Loucy (cell line): Measurements from ENCODE around the gene SLFN12.
"Not testable (repeated sequence)": the region's sequence is repeated elsewhere in the genome, so short reads cannot be mapped to it uniquely, and the experiment has no call there.

Source experiments
- H2AFZ ChIP-seq: fragments of 200-600 bp; sonication (generic); 2 replicates; pipeline ENCODE4 v1.6.0; 2016; ENCODE audit warnings: antibody characterized with exemption, mild to moderate bottlenecking, low read length, moderate library complexity
- H3F3A ChIP-seq: fragments of 200-600 bp; 2 replicates; pipeline ENCODE4 v1.6.0; 2016; ENCODE audit warnings: antibody characterized with exemption, low read depth, mild to moderate bottlenecking
- H3K27me3 ChIP-seq: fragments of 200-600 bp; sonication (generic); 2 replicates; pipeline ENCODE4 v1.6.1; 2014; ENCODE audit warnings: low read length, mild to moderate bottlenecking; ENCODE audit not compliant: insufficient read depth, poor library complexity, severe bottlenecking
- H3K36me3 ChIP-seq: fragments of 200-600 bp; sonication (generic); 2 replicates; pipeline ENCODE4 v1.6.1; 2016; ENCODE audit warnings: low read length; ENCODE audit not compliant: insufficient read depth
- H3K4me1 ChIP-seq: fragments of 200-600 bp; sonication (generic); 2 replicates; pipeline ENCODE4 v1.5.1; 2014; ENCODE audit warnings: low read length, mild to moderate bottlenecking; ENCODE audit not compliant: insufficient read depth, poor library complexity, severe bottlenecking
- H3K4me2 ChIP-seq: fragments of 200-600 bp; sonication (generic); 2 replicates; pipeline ENCODE4 v1.6.0; 2014; ENCODE audit warnings: antibody characterized with exemption, low read length, low read depth, mild to moderate bottlenecking; ENCODE audit not compliant: poor library complexity, severe bottlenecking
- H3K4me3 ChIP-seq: fragments of 200-600 bp; sonication (generic); 2 replicates; pipeline ENCODE4 v1.5.1; 2014; ENCODE audit warnings: low read length, mild to moderate bottlenecking, mixed read lengths; ENCODE audit not compliant: poor library complexity, severe bottlenecking
- H3K79me2 ChIP-seq: fragments of 200-600 bp; sonication (generic); 2 replicates; pipeline ENCODE4 v1.6.1; 2014; ENCODE audit warnings: low read length; ENCODE audit not compliant: insufficient read depth
- H3K9ac ChIP-seq: fragments of 200-600 bp; sonication (generic); 2 replicates; pipeline ENCODE4 v1.6.0; 2014; ENCODE audit warnings: mild to moderate bottlenecking, low read depth, low read length, moderate library complexity; ENCODE audit not compliant: poor library complexity, severe bottlenecking
- H3K9me2 ChIP-seq: fragments of 200-600 bp; sonication (generic); replicated peaks from 2 replicates; pipeline ENCODE4 v1.6.1; 2016; ENCODE audit warnings: low read depth, low read length, mixed read lengths
- H3K9me3 ChIP-seq: fragments of 200-600 bp; sonication (generic); 2 replicates; pipeline ENCODE4 v1.6.1; 2014; ENCODE audit warnings: mild to moderate bottlenecking, antibody characterized with exemption, low read length, low read depth; ENCODE audit not compliant: insufficient read depth
- H4K20me1 ChIP-seq: fragments of 200-600 bp; sonication (generic); 2 replicates; pipeline ENCODE4 v1.6.0; 2014; ENCODE audit warnings: antibody characterized with exemption, low read length, mild to moderate bottlenecking; ENCODE audit not compliant: insufficient read depth, poor library complexity, severe bottlenecking
- EZH2phosphoT487 ChIP-seq: fragments of 200-600 bp; IDR thresholded peaks from 2 replicates; pipeline ENCODE4 v1.6.1; 2018; ENCODE audit warnings: antibody characterized with exemption, mild to moderate bottlenecking, moderate library complexity, borderline replicate concordance
- TF ChIP-seq, protein P1 (sequence below): fragments of 200-600 bp; sonication (generic); conservative IDR thresholded peaks from 2 replicates; pipeline ENCODE4 v1.5.1; 2014; ENCODE audit warnings: mild to moderate bottlenecking, antibody characterized with exemption, low read length

The SLFN12 gene

DNA sequence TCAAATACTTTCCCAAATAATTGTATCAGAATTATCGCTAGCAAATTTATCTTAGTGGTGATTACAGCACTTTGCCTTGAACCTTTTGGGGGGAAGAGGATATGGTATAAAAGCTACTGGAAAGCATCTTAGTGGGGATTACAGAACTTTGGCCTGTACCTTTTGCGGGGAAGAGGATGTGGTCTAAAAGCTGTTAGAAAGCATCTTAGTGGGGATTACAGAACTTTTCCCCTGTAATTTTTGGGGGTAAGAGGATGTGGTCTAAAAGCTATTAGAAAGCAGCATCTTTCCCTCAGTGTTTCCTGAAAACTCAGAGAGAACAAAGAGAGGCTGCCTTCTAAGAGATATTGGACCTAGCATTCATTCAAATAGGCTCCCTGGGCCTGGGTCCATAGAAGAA lies 4.1 kb downstream of the SLFN12 start:
- H2AFZ ChIP-seq: no peak overlapping the region
- H3K9me3 ChIP-seq: no peaks in the 10 kb centered on the region
- peak overlapping the region; percentile 40 for H3K4me2 ChIP-seq

DNA sequence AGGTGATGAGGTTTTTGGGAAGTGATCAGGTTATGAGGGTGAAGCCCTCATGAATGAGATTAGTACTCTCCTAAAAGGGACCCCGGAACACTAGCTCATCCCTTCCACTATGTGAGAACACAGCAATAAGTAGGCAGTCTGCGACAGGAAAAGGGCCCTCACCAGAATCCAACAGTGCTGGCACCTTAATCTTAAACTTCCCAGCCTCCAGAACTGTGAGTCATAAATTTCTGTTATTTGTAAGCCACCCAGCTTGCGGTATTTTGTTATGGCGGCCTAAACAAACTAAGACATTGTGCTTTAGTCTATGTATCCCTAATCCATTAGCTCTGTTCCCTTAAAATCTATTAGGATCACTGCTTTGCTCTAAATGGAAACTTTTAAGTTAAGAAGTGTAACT lies 8.5 kb downstream of the SLFN12 start:
- Histone ChIP-seq H3K27me3 (no peaks in the 10 kb centered on the region), H3K4me2 (no peak overlapping the region), H3K79me2 (no peaks in the 10 kb centered on the region), H3K4me1 (peaks cover 11% of the 10 kb centered on the region), H2AFZ (no peak overlapping the region), H3K9me3 (no peaks in the 10 kb centered on the region), H3K9ac (no peak overlapping the region), H4K20me1 (no peaks in the 10 kb centered on the region), H3K36me3 (no peaks in the 10 kb centered on the region; the same call in 1 of the 2 replicates), H3K9me2 (no peaks in the 10 kb centered on the region), H3F3A (no peaks in the 10 kb centered on the region), H3K4me3 (no peak overlapping the region)
- TF ChIP-seq EZH2phosphoT487: no peak
- TF ChIP-seq, protein P1, sequence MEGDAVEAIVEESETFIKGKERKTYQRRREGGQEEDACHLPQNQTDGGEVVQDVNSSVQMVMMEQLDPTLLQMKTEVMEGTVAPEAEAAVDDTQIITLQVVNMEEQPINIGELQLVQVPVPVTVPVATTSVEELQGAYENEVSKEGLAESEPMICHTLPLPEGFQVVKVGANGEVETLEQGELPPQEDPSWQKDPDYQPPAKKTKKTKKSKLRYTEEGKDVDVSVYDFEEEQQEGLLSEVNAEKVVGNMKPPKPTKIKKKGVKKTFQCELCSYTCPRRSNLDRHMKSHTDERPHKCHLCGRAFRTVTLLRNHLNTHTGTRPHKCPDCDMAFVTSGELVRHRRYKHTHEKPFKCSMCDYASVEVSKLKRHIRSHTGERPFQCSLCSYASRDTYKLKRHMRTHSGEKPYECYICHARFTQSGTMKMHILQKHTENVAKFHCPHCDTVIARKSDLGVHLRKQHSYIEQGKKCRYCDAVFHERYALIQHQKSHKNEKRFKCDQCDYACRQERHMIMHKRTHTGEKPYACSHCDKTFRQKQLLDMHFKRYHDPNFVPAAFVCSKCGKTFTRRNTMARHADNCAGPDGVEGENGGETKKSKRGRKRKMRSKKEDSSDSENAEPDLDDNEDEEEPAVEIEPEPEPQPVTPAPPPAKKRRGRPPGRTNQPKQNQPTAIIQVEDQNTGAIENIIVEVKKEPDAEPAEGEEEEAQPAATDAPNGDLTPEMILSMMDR: no peak

More for the DNA sequence above, 4.1 kb downstream of the SLFN12 start:
- Histone ChIP-seq H3K27me3 (no peaks in the 10 kb centered on the region), H3K9ac (no peak overlapping the region), H3K36me3 (no peaks in the 10 kb centered on the region), H4K20me1 (no peaks in the 10 kb centered on the region), H3K4me3 (no peak overlapping the region), H3K4me1 (peaks cover 29% of the 10 kb centered on the region), H3K9me2 (no peaks in the 10 kb centered on the region), H3K79me2 (peaks cover 6% of the 10 kb centered on the region; the same call in 1 of the 2 replicates), H3F3A (no peaks in the 10 kb centered on the region)
- TF ChIP-seq, protein P1: no peak
- no peak for TF ChIP-seq EZH2phosphoT487

DNA sequence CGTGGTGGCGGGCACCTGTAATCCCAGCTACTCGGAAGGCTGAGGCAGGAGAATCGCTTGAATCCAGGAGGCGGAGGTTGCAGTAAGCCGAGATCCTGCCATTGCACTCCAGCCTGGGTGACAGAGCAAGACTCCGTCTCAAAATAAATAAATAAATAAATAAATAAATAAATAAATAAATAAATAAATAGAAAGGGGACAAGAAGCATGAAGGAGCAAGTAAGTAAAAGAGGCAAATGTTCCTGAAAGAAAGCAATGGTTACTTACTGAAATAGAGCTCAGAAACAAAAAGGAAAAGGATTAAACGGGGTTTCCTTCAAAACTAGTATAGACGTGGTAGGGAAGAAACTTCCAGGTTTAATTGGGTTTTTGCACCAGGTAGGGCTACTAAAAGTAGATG lies 11.2 kb downstream of the SLFN12 start:
- not testable (repeated sequence) for H4K20me1 ChIP-seq, H3F3A ChIP-seq, H3K36me3 ChIP-seq, H3K9ac ChIP-seq, H3K9me2 ChIP-seq, H3K27me3 ChIP-seq, H2AFZ ChIP-seq, H3K79me2 ChIP-seq, H3K4me3 ChIP-seq, H3K4me2 ChIP-seq, H3K9me3 ChIP-seq, H3K4me1 ChIP-seq

DNA sequence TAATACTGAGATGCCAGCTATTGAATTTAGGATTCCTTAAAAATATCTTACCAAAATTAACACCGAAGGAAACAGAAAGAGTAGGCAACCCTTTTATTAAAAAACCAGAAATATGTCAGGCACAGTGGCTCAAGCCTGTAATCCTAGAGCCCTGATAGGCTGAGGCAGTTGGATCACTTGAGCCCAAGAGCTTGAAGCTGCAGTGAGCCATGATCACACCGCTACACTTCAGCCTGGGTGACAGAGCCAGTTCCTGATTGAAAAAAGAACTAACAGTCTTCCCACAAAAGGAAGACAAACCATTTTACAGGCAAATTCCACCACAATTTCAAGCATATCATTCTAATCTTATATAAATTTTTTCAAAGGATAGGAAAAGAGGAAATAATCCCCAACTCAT lies 15.6 kb downstream of the SLFN12 start:
- no peaks in the 10 kb centered on the region for H3K79me2 ChIP-seq
- H3K4me3 ChIP-seq: no peak overlapping the region
- TF ChIP-seq, protein P1: no peak
- TF ChIP-seq EZH2phosphoT487: no peak
- H3K4me1 ChIP-seq: no peaks in the 10 kb centered on the region
- no peaks in the 10 kb centered on the region for H3F3A ChIP-seq
- no peaks in the 10 kb centered on the region for H3K9me2 ChIP-seq
- no peaks in the 10 kb centered on the region; the same call in 1 of the 2 replicates for H3K9me3 ChIP-seq
- no peak overlapping the region for H2AFZ ChIP-seq
- H3K36me3 ChIP-seq: no peaks in the 10 kb centered on the region; the same call in 1 of the 2 replicates
- H3K4me2 ChIP-seq: no peak overlapping the region
- no peaks in the 10 kb centered on the region for H3K27me3 ChIP-seq
- no peaks in the 10 kb centered on the region for H4K20me1 ChIP-seq
- H3K9ac ChIP-seq: no peak overlapping the region

DNA sequence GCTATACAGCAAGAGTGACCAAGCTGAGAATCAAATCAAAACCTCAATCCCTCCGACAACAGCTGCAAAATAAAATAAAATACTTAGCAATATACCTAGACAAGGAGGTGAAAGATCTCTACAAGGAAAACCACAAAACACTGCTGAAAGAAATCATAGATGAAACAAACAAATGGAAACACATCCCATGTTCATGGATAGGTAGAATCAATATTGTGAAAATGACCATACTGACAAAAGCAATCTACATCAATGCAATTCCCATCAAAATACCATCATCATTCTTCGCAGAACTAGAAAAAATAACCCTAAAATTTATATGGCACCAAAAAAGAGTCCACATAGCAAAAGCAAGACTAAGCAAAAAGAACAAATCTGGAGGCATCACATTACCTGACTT lies 17.6 kb downstream of the SLFN12 start:
- H3K9me2 ChIP-seq, H3K79me2 ChIP-seq, H3F3A ChIP-seq, H3K27me3 ChIP-seq, H3K9me3 ChIP-seq, H3K9ac ChIP-seq, H3K4me2 ChIP-seq, H3K4me1 ChIP-seq, H2AFZ ChIP-seq, H3K4me3 ChIP-seq, H4K20me1 ChIP-seq, H3K36me3 ChIP-seq: not testable (repeated sequence)
